Measurements from ENCODE around the gene LAIR1. TPM values are rescaled to one million over a fixed set of nuclear protein-coding genes. Genes with fewer than 3 reads are reported as not detected.
"Not testable (repeated sequence)": the region's sequence is repeated elsewhere in the genome, so short reads cannot be mapped to it uniquely, and the experiment has no call there.

Gene LAIR1
- total RNA-seq, 4 donors from 2014 or later: 0.57 to 11.4 (median 6.1) TPM

- peaks cover 0 to 76% (median 0%) of the 10 kb centered on the region in 4 donors for H3K27me3 ChIP-seq
- no peak overlapping the region for H3K27ac ChIP-seq
- 48 to 49% methylated on average over 4 of the region's 4 CpGs for WGBS, 2 donors
- no peaks in the 10 kb centered on the region for H3K9me3 ChIP-seq
- H3K4me3 ChIP-seq: no peak overlapping the region
- DNase-seq: no peak
- intact Hi-C loops (cut with DNase I): no loop called here
- TF ChIP-seq POLR2A (IDR thresholded peaks at IDR 0.05): no peak
- TF ChIP-seq, protein P1, sequence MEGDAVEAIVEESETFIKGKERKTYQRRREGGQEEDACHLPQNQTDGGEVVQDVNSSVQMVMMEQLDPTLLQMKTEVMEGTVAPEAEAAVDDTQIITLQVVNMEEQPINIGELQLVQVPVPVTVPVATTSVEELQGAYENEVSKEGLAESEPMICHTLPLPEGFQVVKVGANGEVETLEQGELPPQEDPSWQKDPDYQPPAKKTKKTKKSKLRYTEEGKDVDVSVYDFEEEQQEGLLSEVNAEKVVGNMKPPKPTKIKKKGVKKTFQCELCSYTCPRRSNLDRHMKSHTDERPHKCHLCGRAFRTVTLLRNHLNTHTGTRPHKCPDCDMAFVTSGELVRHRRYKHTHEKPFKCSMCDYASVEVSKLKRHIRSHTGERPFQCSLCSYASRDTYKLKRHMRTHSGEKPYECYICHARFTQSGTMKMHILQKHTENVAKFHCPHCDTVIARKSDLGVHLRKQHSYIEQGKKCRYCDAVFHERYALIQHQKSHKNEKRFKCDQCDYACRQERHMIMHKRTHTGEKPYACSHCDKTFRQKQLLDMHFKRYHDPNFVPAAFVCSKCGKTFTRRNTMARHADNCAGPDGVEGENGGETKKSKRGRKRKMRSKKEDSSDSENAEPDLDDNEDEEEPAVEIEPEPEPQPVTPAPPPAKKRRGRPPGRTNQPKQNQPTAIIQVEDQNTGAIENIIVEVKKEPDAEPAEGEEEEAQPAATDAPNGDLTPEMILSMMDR (IDR thresholded peaks at IDR 0.05): no peak
- H3K36me3 ChIP-seq: no peaks in the 10 kb centered on the region
- peaks cover 0 to 19% (median 4%) of the 10 kb centered on the region in 3 donors for H3K4me1 ChIP-seq
Observed at GRCh38 chr19:54389553-54389952, 24.8 kb upstream of the LAIR1 start.

- intact Hi-C loops (cut with DNase I): no loop called here
- H3K27me3 ChIP-seq: peaks cover 0 to 69% (median 0%) of the 10 kb centered on the region in 4 donors
- WGBS, 2 donors: 32 to 38% methylated on average over 9 of the region's 9 CpGs
- no peaks in the 10 kb centered on the region for H3K36me3 ChIP-seq
- H3K27ac ChIP-seq: peak overlapping the region in 2 of 4 donors; percentile 19 to 34
- peaks cover 0 to 19% (median 4%) of the 10 kb centered on the region in 3 donors for H3K4me1 ChIP-seq
- H3K9me3 ChIP-seq: no peaks in the 10 kb centered on the region
- H3K4me3 ChIP-seq: peak overlapping the region in 2 of 4 donors; percentile 37 to 58
- no peak for DNase-seq
- TF ChIP-seq POLR2A (IDR thresholded peaks at IDR 0.05): no peak
- TF ChIP-seq, protein P1 (IDR thresholded peaks at IDR 0.05): no peak
Observed at GRCh38 chr19:54388802-54389139, 24.0 kb upstream of the LAIR1 start.

- H3K4me1 ChIP-seq: peaks cover 0 to 19% (median 4%) of the 10 kb centered on the region in 3 donors
- H3K27ac ChIP-seq: peak overlapping the region in 2 of 4 donors; percentile 19 to 34
- DNase-seq: no peak
- 4 to 15% methylated on average over 18 to 31 of the region's 36 CpGs for WGBS, 2 donors
- H3K27me3 ChIP-seq: peaks cover 0 to 69% (median 0%) of the 10 kb centered on the region in 4 donors
- TF ChIP-seq POLR2A (IDR thresholded peaks at IDR 0.05): no peak
- TF ChIP-seq, protein P1 (IDR thresholded peaks at IDR 0.05): no peak
- peak overlapping the region; percentile 10 to 58 (median 32) for H3K4me3 ChIP-seq
- H3K36me3 ChIP-seq: no peaks in the 10 kb centered on the region
- intact Hi-C loops (cut with DNase I): no loop called here
- no peaks in the 10 kb centered on the region for H3K9me3 ChIP-seq
Observed at GRCh38 chr19:54387991-54388801, 23.5 kb upstream of the LAIR1 start.

GRCh38 chr19:54383330-54383729, 18.6 kb upstream of the LAIR1 start:
- Histone ChIP-seq H3K27me3 (peaks cover 0 to 41% (median 0%) of the 10 kb centered on the region in 4 donors), H3K27ac (no peak overlapping the region), H3K36me3 (no peaks in the 10 kb centered on the region), H3K9me3 (no peaks in the 10 kb centered on the region), H3K4me3 (no peak overlapping the region), H3K4me1 (peaks cover 0 to 7% (median 3%) of the 10 kb centered on the region in 3 donors)
- no peak for TF ChIP-seq POLR2A (IDR thresholded peaks at IDR 0.05)
- TF ChIP-seq, protein P1 (IDR thresholded peaks at IDR 0.05): no peak
- intact Hi-C loops (cut with DNase I): no loop called here
- 43 to 52% methylated on average over 4 of the region's 4 CpGs for WGBS, 2 donors
- no peak for DNase-seq

DNA sequence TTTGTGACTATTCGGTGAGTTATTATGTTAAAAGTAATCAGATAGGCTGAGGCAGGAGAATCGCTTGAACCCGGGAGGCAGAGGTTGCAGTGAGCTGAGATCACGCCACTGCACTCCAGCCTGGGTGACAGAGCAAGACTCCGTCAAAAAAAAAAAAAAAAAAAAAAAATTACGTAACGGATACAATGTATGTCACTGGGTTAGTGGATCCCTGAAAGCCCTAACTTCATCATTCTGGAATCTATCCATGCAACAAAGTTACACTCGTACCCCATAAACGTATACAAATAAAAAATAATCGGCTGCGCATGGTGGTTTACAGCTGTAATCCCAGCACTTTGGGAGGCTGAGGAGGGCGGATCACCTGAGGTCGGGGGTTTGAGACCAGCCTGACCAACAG, 17.3 kb upstream of the LAIR1 start:
- DNase-seq; H3K4me3 ChIP-seq; H3K9me3 ChIP-seq; H3K4me1 ChIP-seq; intact Hi-C loops (cut with DNase I); H3K36me3 ChIP-seq: not testable (repeated sequence)
- Histone ChIP-seq H3K27me3 (peaks cover 0 to 30% (median 0%) of the 10 kb centered on the region in 4 donors), H3K27ac (peak overlapping the region in 1 of 4 donors; percentile 21)
- WGBS, 2 donors: 70 to 77% methylated on average over 13 of the region's 13 CpGs
